HepG2 (cell line): Measurements from ENCODE around the gene EBLN2. TPM values are rescaled to one million over a fixed set of nuclear protein-coding genes. Genes with fewer than 3 reads are reported as not detected.

Experiments used
- ATAC-seq: fragments of 200-7000 bp; cut with Tn5 transposase; 3 replicates; pipeline ENCODE4 v1.9.1; 2020; ENCODE audit warnings: mild to moderate bottlenecking, moderate library complexity
- BruUV-seq: library from RNA; stranded (reverse); fragments of 400-500 nt; replicated peaks from 2 replicates; lab custom pipeline; 2021; lab: Mats Ljungman, UMichigan
- CTCF ChIA-PET: fragments of 300-600 bp; formaldehyde crosslinking; extraction: SDS; loops from one replicate; lab custom pipeline; 2021; ENCODE audit warnings: low total read pairs, inconsistent platforms, low intra/inter-chr PET ratio; lab: Yijun Ruan, JAX
- POLR2A ChIA-PET: fragments of 350-600 bp; sonication (Branson Sonifier 250); formaldehyde crosslinking; loops from one replicate; lab custom pipeline; 2020; ENCODE audit warnings: antibody characterized with exemption, inconsistent platforms; lab: Yijun Ruan, JAX
- DNase-seq: peaks from one replicate; pipeline ENCODE4 v3.0.0-alpha.2; 2015; ENCODE audit warnings: low spot score
- FAIRE-seq: peaks from 3 replicates; lab custom pipeline; 2011; peaks lifted over from hg19 to GRCh38; lab: Jason Lieb, UNC
- H2AFZ ChIP-seq: one replicate; pipeline ENCODE4 v1.6.1; 2011; ENCODE audit warnings: low read length, inconsistent platforms
- H3K27ac ChIP-seq: fragments of 300-600 bp; 3 replicates; pipeline ENCODE4 v1.8.0; 2011; ENCODE audit warnings: mixed run types, mild to moderate bottlenecking, mixed read lengths, low read length, inconsistent platforms; ENCODE audit not compliant: insufficient read depth; ENCODE audit errors: extremely low read length
- H3K27me3 ChIP-seq, 2 experiments: fragments of 200-600 bp in 1 of 2; 2 replicates in 1 of 2; 3 replicates in 1 of 2; pipeline versions ENCODE4 v1.6.0 to v1.8.0; 2011; ENCODE audit warnings: low read length in 2 of 2, mild to moderate bottlenecking in 2 of 2, moderate library complexity in 2 of 2, inconsistent platforms in 1 of 2; ENCODE audit not compliant: insufficient read depth in 2 of 2, control insufficient read depth in 1 of 2
- H3K36me3 ChIP-seq, 2 experiments: fragments of 200-600 bp in 1 of 2; replicated peaks in 1 of 2; 2 replicates in 1 of 2; 3 replicates in 1 of 2; pipeline versions ENCODE4 v1.5.1 to v1.8.0; 2011; ENCODE audit warnings: low read length in 2 of 2, inconsistent platforms in 1 of 2; ENCODE audit not compliant: insufficient read depth in 2 of 2, control insufficient read depth in 1 of 2
- H3K4me1 ChIP-seq: 2 replicates; pipeline ENCODE4 v1.5.1; 2012; ENCODE audit warnings: low read length, inconsistent platforms; ENCODE audit not compliant: insufficient read depth
- H3K4me2 ChIP-seq: 2 replicates; pipeline ENCODE4 v1.6.0; 2011; ENCODE audit warnings: low read depth, low read length, inconsistent platforms
- H3K4me3 ChIP-seq, 3 experiments: fragments of 200-600 bp in 1 of 3; sonication (generic), shearing (Covaris generic) in 1 of 3; replicated peaks in 1 of 3; 2 replicates each; pipeline ENCODE4 v1.5.1; 2011 to 2016; ENCODE audit warnings: low read length in 3 of 3, inconsistent platforms in 2 of 3, low read depth in 2 of 3, mild to moderate bottlenecking in 2 of 3, control low read depth in 1 of 3, mixed read lengths in 1 of 3; ENCODE audit not compliant: insufficient read depth in 1 of 3
- H3K79me2 ChIP-seq: one replicate; pipeline ENCODE4 v1.6.1; 2011; ENCODE audit warnings: low read length, inconsistent platforms; ENCODE audit not compliant: insufficient read depth
- H3K9ac ChIP-seq: 2 replicates; pipeline ENCODE4 v1.6.0; 2011; ENCODE audit warnings: mild to moderate bottlenecking, low read depth, low read length, inconsistent platforms; ENCODE audit not compliant: insufficient read depth
- H3K9me3 ChIP-seq: 2 replicates; pipeline ENCODE4 v1.5.1; 2012; ENCODE audit warnings: mild to moderate bottlenecking, low read length
- H4K20me1 ChIP-seq: 2 replicates; pipeline ENCODE4 v1.6.0; 2011; ENCODE audit warnings: inconsistent platforms, mild to moderate bottlenecking, low read length, moderate library complexity; ENCODE audit not compliant: insufficient read depth
- ARID2 ChIP-seq: sonication (generic); formaldehyde crosslinking; IDR thresholded peaks from 2 replicates; pipeline ENCODE4 v1.8.1; 2022; ENCODE audit warnings: mild to moderate bottlenecking, missing genetic modification reagents, borderline replicate concordance
- ELF1 ChIP-seq: sonication (generic); formaldehyde crosslinking; IDR thresholded peaks from 2 replicates; pipeline ENCODE4 v1.4.0; 2020; ENCODE audit warnings: missing genetic modification reagents
- HOMEZ ChIP-seq: IDR thresholded peaks from 2 replicates; pipeline ENCODE4 v1.6.1; 2016; ENCODE audit warnings: low read depth
- MEIS2 ChIP-seq: sonication (generic); formaldehyde crosslinking; IDR thresholded peaks from 2 replicates; pipeline ENCODE4 v1.9.0; 2021; ENCODE audit warnings: mild to moderate bottlenecking, missing genetic modification reagents
- PAXIP1 ChIP-seq: sonication (generic); formaldehyde crosslinking; conservative IDR thresholded peaks from 2 replicates; pipeline ENCODE4 v1.4.0; 2020; ENCODE audit warnings: mild to moderate bottlenecking, missing genetic modification reagents, moderate library complexity
- ZBTB34 ChIP-seq: sonication (generic); formaldehyde crosslinking; IDR thresholded peaks from 2 replicates; pipeline ENCODE4 v1.8.0; 2022; ENCODE audit warnings: mild to moderate bottlenecking, missing genetic modification reagents
- ZBTB43 ChIP-seq: sonication (generic); formaldehyde crosslinking; conservative IDR thresholded peaks from 2 replicates; pipeline ENCODE4 v1.4.0; 2020; ENCODE audit warnings: missing genetic modification reagents
- ZFP91 ChIP-seq: sonication (generic); formaldehyde crosslinking; IDR thresholded peaks from 2 replicates; pipeline ENCODE4 v1.9.0; 2022; ENCODE audit warnings: missing genetic modification reagents, mild to moderate bottlenecking, borderline replicate concordance
- ZNF512B ChIP-seq: sonication (generic); formaldehyde crosslinking; IDR thresholded peaks from 2 replicates; pipeline ENCODE4 v1.5.1; 2020; ENCODE audit warnings: missing genetic modification reagents, mild to moderate bottlenecking, borderline replicate concordance
- WGBS: methylation state at CpG from one replicate; pipeline ENCODE4 v1.1.6; 2017; ENCODE audit warnings: low lambda C conversion rate; 5-methylcytosine and 5-hydroxymethylcytosine counted together
- in situ Hi-C: cut with HindIII; loops from 2 replicates; pipeline ENCODE4 v1.10.0; 2017; ENCODE audit warnings: low pct_unique_long_range_greater_than_20kb; ENCODE audit not compliant: extremely low pct_ligation_motif_present
- intact Hi-C: fragments of 100-400 bp; cut with micrococcal nuclease; formaldehyde crosslinking; loops from one replicate; pipeline ENCODE4 v1.10.0; 2022; ENCODE audit not compliant: unreplicated experiment
- polyA plus RNA-seq, 8 experiments: library from polyadenylated mRNA; depleted of rRNA in 3 of 8; stranded (reverse) in 7 of 8; unstranded in 1 of 8; fragments of >200 nt; fragmentation: Illumina TruSeq in 4 of 8; extraction: Trizol in 4 of 8; gene quantifications; 2 replicates each; pipeline versions ENCODE4 v1.2.1 to v1.2.3, GENCODE V29; 2011 to 2016; ENCODE audit warnings: low read depth in 4 of 8, missing spikeins in 1 of 8, mixed read lengths in 1 of 8; ENCODE audit not compliant: insufficient read depth in 1 of 8
- total RNA-seq, 5 experiments: library from RNA; depleted of rRNA; stranded (reverse); fragments of >200 nt; fragmentation: Illumina TruSeq; extraction: Trizol; gene quantifications; 2 replicates each; pipeline ENCODE4 v1.2.3, GENCODE V29; 2016; ENCODE audit warnings: low read depth in 1 of 5

EBLN2 gene
- total and polyA plus RNA-seq, 2 of the 13 experiments (the other 11 are each of a cell fraction or from before 2014, with no cell fraction given), result 3.3 to 8.3 TPM

GRCh38 chr3:73052857-73053256, 8.6 kb upstream of the EBLN2 start:
- Histone ChIP-seq H3K9ac (peak overlapping the region; percentile 19; the same call in 1 of the 2 replicates), H4K20me1 (peaks cover 44% of the 10 kb centered on the region), H3K4me1 (no peaks in the 10 kb centered on the region; the same call in none of the 2 replicates), H3K27ac (peak overlapping the region; percentile 58), H3K36me3 (peaks cover 2 to 24% of the 10 kb centered on the region in 2 experiments), H3K4me2 (peak overlapping the region; percentile 27; the same call in 1 of the 2 replicates), H2AFZ (no peak overlapping the region), H3K79me2 (peaks cover 74% of the 10 kb centered on the region), H3K27me3 (no peaks in the 10 kb centered on the region), H3K4me3 (no peak overlapping the region), H3K9me3 (no peaks in the 10 kb centered on the region)
- no TSS peak for BruUV-seq
- no peak for DNase-seq
- in situ Hi-C loops, result loop anchor here (25.0 kb wide), 1 partner anchor 641 kb away; no protein-coding TSS in a partner anchor
- 46% methylated on average over 2 of the region's 2 CpGs for WGBS
- POLR2A ChIA-PET, result no interaction called here
- ATAC-seq, result no peak; the same call in 2 of the 3 replicates
- CTCF ChIA-PET, result no interaction called here
- intact Hi-C loops, result no loop called here
- FAIRE-seq, result no peak
- TF ChIP-seq ARID2 (CRISPR knock-in tag) (no peak), ZNF512B (CRISPR knock-in tag) (no peak), ZBTB34 (no peak), ELF1 (CRISPR knock-in tag) (no peak), PAXIP1 (no peak), HOMEZ (peak; percentile 47; the same call in 1 of the 2 replicates), ZBTB43 (no peak), MEIS2 (no peak), ZFP91 (CRISPR knock-in tag) (no peak)
